Liver (tissue), 2 donors: ENCODE measurements around the gene SPAG17.

Experiments
- ATF3 ChIP-seq: IDR thresholded peaks from 2 replicates; pipeline ENCODE4 v1.6.1; 2016; ENCODE audit warnings: antibody characterized with exemption
- RAD21 ChIP-seq, 2 donors: IDR thresholded peaks; 2 replicates each; pipeline ENCODE4 v1.6.1; 2016; ENCODE audit warnings: antibody characterized with exemption in 2 of 2, mild to moderate bottlenecking in 2 of 2
- TAF1 ChIP-seq: conservative IDR thresholded peaks from 2 replicates; pipeline ENCODE4 v1.6.1; 2016; ENCODE audit warnings: antibody characterized with exemption, mild to moderate bottlenecking
- YY1 ChIP-seq: IDR thresholded peaks from 2 replicates; pipeline ENCODE4 v1.6.1; 2016; ENCODE audit warnings: antibody characterized with exemption, mild to moderate bottlenecking
- donor health status: healthy.

- TF ChIP-seq YY1 (no peak), TAF1 (no peak), RAD21 (IDR thresholded peaks at IDR 0.05) (no peak), ATF3 (no peak)
Observed at GRCh38 chr1:118160806-118161205, 24.2 kb downstream of the SPAG17 start.
